Measurements from ENCODE around the gene RAVER1.
A peak's percentile ranks its signal among the peaks of the same experiment; 100 is the strongest.

DNA sequence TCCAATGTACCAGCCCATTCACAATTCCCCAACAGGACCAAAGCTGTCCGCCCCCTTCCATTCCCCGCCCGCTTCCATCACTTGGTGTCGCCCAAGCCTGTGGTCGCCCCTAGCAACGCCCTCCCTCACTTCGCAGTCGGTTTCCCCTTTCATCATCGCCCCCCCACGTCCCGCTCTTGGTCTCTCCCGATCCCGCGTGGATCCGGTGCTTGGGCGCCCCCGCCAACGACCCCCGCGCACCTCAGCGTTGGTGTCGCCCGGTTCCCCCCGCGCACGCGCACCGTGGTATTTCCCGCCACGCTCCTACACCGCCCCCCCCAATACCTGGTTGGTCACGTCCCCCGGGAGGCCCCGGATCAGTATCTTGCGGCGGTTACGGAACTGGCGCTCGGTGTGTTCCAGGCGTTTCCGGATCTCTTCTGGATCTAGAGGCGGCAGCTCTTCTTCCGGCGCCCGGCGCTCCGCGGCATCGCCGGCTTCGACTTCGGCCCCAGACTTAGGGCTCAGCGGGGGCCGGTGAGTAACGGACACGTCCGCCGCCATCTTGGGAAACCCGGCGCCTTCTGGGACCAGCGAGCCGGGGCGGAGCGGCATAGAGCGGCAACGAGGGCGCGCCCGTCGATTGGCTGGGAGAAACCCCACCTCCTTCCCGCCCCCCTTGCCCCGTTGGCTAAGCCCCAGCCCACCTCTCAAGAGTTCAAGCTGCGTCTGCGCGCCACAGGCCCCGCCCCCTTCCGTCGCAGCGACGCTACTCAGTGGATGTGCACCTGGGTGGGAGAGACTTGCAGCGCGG, at the start of gene RAVER1:
- TF ChIP-seq, protein P1, sequence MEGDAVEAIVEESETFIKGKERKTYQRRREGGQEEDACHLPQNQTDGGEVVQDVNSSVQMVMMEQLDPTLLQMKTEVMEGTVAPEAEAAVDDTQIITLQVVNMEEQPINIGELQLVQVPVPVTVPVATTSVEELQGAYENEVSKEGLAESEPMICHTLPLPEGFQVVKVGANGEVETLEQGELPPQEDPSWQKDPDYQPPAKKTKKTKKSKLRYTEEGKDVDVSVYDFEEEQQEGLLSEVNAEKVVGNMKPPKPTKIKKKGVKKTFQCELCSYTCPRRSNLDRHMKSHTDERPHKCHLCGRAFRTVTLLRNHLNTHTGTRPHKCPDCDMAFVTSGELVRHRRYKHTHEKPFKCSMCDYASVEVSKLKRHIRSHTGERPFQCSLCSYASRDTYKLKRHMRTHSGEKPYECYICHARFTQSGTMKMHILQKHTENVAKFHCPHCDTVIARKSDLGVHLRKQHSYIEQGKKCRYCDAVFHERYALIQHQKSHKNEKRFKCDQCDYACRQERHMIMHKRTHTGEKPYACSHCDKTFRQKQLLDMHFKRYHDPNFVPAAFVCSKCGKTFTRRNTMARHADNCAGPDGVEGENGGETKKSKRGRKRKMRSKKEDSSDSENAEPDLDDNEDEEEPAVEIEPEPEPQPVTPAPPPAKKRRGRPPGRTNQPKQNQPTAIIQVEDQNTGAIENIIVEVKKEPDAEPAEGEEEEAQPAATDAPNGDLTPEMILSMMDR (IDR thresholded peaks at IDR 0.05) = no peak
- peak; percentile 65 to 85 for TF ChIP-seq POLR2A (IDR thresholded peaks at IDR 0.05)

Data from uterus (tissue), 2 donors.